Fibroblast of skin of left biceps (primary cell): ENCODE measurements around the gene BCL2L13.
"Not testable (repeated sequence)": the region's sequence is repeated elsewhere in the genome, so short reads cannot be mapped to it uniquely, and the experiment has no call there.

Experiments used
- DNase-seq, 2 experiments: peaks; one replicate each; pipeline ENCODE4 v3.0.0-alpha.2; 2013; ENCODE audit warnings: low read depth in 2 of 2

BCL2L13 gene

DNA sequence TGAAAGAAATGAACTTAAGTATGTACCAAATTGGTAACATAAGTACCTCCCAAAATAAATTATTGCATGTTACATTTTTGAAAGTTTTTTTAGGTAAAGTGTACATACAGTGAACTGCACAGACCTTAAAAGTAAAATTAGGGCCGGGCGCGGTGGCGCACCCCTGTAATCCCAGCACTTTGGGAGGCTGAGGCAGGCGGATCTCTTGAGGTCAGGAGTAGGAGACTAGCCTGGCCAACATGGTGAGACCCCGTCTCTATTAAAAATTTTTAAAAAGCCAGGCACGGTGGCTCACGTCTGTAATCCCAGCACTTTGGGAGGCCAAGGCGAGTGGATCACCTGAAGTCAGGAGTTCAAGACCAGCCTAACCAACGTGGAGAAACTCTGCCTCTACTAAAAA is 1.7 kb upstream of the BCL2L13 start:
- not testable (repeated sequence) for DNase-seq

DNA sequence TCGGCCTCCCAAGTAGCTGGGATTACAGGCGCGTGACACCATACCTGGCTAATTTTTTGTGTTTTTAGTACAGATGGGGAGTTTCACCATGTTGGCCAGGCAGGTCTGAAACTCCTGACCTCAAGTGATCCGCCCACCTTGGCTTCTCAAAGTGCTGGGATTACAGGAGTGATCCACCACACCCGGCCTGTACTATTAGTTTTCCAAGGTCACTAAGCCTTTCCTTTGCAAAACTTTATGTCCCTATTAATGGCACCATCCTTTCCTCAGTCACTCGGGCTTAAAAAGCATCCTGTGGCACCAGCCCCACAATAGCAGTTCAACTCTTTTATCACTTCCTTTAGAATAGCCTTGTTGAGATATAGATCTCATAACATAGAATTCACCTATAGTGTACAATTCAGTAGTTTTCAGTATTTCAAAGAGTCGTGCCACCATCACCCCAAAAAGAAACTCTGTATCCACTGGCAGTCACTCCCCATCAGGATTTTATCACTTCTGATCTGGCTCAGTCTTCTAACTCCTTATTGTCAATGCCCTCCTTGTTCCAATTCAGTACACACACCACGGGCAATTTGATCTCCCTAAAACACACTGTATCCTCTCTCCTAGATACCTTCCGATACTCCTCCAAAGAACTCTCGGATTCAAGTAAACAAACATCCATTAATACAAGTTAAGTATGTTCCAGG is 921 bp upstream of the BCL2L13 start:
- DNase-seq: no peak

DNA sequence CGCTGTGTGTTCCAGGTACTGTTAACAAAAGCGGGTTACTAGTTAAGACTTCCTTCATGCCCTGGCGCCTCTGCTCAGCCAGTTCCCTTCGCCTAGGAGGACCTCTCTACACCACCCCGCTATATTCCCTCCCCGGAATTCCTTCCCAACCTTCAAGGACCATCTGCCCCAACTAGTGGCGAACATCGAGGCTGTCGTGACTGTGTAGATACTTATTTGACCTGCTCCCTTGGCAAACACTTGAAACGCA is 450 bp upstream of the BCL2L13 start:
- no peak for DNase-seq

DNA sequence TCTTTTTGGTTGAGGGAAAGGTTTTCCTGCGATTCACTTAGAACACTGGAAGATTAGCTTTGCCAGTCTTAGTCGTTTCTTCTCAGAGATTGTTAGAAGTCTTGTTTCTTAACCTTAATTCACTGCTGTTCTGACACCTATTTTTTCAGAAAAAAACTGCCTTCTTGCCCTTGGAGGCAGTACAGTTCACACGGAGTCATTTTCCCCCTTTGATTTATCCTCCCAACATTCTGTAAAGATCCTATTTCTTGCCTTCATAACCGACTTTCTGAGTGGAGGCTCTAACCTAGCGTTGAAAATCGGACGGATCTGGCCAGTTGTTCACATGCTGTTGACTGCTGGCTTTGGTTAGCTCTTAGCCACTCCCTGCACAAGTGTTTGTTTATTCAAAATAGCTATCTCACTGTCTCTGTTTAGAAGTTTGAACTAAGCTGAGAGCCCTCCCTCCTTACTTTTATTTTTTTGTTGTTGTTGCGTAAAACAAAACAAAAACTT is 737 bp downstream of the BCL2L13 start:
- DNase-seq: no peak

DNA sequence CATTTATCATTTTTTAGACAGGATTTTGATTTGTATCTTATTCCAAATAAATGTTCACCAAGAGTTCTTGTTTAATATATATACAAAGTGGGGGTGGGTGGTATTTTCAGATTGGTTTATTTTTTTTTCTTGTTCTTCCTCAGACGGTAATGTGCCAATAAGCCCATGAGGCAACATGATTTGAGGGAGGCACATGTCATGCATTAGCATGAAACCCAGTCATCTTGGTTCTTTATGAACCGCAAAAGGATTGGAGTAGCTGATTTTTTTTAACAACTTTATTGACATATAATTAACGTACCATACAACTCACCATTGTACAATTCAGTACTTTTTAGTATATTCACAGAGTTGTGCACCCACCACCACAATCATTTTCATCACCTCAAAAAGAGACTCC is 2.7 kb downstream of the BCL2L13 start:
- no peak for DNase-seq

DNA sequence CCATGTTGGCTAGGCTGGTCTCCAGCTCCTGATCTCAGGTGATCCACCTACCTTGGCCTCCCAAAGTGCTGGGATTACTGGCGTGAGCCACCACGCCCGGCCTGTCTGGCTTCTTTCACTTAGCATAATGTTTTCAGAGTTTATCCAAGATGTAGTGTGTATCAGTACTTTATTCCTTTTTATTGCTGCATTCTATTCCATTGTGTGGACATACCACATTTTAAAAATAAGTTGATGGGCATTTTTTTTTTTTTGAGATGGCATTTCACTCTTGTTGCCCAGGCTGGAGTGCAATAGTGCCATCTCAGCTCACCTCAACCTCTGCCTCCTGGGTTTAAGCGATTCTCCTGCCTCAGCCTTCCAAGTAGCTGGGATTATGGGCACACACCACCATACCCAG is 3.8 kb downstream of the BCL2L13 start:
- DNase-seq: not testable (repeated sequence)

DNA sequence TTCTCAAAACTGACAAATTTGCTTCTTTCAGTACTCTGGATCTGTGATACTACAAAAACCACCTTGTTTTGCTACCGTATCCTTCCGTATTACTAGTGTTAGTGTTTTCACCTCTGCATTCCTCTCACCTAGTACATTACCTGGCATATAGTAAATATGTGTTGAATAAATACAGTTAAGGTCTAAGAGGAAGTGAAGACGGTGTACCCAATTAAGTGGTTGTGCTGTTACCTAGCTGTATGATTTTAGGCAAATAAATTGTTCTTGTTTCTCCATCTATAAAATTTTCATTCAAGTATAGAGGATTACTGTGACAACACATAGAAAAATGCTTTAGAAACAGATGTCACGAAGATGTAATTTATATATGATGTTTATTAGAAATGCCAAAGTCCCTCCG is 8.9 kb downstream of the BCL2L13 start:
- no peak for DNase-seq

DNA sequence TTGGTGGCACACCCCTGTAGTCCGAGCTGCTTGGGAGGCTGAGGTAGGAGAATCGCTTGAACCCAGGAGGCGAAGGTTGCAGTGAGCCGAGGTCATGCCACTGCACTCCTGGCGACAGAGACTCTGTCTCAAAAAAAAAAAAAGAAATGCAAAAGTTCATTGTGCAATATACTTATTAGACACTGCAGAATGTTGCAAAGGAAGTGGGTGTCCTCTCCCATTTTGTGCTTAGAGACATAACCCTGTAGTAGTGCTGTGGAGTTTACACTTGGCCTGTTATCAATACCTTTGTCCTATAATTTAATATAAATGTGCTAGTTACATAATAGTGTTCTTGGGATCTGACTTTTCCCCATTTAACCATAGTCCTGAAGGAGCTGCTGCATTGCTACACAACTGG is 9.4 kb downstream of the BCL2L13 start:
- DNase-seq: no peak

DNA sequence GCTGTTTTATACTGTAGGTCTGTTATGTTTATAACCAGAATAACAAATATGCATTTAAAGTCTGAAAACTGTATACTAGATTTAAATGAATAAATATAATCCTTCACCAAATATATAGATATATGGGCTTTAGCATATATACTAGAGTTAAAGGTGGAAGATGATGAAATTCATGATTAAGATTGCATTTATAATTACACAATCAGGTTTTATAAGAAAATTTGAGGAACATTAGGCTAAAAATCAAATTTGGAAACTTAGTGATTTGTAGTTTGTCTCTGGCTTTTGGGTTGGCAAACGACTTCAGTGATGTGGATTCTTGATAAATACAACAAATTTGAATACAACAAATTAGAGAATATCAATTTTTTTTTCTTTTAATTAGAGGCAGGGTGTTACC is 10.0 kb downstream of the BCL2L13 start:
- DNase-seq: no peak

DNA sequence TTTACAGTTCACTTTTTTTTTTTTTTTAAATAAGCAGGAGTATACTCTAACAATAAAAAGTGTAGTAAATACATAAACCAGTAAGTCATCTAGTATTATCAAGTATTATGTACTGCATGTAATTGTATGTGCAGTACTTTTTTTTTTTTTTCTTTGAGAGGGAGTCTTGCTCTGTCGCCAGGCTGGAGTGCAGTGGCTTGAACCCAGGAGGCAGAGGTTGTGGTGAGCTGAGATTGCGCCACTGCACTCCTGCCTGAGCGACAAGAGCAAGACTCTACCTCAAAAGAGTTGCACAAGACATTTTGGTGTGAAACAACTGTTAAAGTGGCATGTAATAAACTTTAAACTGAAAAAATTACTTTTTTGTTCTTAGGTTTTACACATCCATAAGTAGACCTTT is 16.7 kb downstream of the BCL2L13 start:
- no peak for DNase-seq

DNA sequence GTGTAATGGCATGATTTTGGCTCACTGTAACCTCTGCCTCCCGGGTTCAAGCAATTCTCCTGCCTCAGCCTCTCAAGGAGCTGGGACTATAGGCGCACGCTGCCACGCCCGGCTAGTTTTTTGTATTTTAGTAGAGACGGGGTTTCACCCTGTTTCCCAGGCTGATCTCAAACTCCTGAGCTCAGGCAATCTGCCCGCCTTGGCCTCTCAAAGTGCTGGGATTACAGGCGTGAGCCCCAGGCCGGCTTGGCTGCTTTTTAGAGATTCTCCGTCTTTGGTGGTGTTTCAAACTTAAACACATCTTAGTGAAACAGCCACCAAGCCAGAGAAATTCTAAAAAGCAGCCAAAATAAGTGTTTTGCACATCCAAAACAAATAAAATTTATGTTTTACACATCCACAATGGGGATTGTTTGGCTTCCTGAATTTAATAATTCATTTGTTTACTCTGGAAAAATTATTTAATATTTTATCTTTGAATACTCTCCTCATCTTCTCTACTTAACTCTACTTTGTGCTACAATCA is 18.4 kb downstream of the BCL2L13 start:
- DNase-seq: no peak

DNA sequence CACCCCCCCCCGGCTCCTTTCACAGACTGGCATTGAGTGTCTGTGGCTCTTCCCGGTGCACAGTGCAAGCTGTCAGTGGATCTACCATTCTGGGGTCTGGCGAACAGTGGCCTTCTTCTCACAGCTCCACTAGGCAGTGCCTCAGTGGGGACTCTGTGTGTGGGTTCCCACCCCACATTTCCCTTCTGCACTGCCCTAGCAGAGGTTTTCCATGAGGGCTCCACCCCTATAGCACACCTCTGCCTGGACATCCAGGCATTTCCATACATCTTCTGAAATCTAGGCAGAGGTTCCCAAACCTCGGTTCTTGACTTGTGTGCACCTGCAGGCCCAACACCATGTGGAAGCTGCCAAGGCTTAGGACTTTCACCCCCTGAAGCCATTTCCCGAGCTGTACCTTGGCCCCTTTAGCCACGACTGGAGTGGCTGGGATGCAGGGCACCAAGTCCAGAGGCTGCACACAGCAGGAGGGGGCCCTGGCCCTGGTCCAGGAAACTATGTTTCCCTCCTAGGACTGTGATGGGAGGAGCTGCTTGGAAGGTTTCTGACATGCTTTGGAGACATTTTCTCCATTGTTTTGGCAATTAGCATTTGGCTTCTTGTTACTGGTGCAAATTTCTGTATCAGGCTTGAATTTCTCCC is 26.0 kb downstream of the BCL2L13 start:
- DNase-seq: no peak

DNA sequence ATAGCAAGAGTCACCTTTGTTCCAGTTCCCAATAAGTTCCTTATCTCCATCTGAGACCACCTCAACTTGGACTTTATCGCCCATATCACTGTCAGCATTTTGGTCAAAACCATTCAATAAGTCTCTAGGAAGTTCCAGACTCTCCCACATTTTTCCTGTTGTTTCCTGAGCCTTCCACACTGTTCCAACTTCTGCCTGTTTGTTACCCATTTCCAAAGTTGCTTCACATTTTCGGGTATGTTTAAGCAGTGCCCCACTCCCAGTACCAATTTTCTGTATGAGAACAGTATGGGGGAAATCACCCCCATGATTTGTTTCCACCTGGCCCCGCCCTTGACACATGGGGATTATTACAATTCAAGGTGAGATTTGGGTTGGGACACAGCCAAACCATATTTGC is 26.7 kb downstream of the BCL2L13 start:
- no peak for DNase-seq

DNA sequence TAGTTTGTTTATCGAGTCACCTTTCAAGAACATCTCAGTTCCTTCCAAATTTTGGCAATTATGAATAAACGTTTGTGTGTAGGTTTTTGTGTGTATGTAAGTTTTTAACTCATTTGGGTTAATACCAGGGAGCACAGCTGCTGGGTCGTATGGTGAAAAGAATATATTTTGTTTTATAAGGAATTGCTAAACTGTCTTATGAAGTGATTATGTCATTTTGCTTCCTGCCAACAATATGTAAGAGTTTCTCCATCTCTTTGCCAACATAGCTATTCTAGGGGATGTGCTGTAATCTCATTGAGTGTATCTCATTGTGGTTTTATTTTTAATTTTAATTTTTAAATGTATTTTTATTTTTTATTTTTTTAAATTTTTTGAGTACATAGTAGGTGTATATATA is 27.3 kb downstream of the BCL2L13 start:
- no peak for DNase-seq

DNA sequence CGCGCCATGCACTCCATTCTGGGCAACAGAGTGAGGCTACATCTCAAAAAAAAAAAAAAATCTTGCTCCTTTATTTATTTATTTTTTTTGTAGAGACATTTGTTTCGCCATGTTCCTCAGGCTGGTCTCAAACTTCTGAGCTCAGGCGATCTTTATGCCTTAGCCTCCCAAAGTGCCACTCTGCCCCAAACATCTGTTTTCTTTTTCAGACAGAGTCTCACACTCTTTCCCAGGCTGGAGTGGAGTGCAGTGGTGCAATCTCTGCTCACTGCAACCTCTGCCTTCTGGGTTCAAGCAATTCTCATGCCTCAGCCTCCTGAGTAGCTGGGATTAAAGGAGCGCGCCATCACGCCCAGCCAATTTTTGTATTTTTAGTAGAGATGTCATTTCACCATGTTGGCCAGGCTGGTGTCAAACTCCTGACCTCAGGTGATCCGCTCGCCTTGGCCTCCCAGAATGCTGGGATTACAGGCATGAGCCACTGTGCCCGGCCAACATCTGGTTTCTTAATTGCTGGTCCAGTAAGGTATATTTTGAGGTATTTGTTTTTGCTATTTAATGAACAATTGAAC is 33.0 kb downstream of the BCL2L13 start:
- not testable (repeated sequence) for DNase-seq

DNA sequence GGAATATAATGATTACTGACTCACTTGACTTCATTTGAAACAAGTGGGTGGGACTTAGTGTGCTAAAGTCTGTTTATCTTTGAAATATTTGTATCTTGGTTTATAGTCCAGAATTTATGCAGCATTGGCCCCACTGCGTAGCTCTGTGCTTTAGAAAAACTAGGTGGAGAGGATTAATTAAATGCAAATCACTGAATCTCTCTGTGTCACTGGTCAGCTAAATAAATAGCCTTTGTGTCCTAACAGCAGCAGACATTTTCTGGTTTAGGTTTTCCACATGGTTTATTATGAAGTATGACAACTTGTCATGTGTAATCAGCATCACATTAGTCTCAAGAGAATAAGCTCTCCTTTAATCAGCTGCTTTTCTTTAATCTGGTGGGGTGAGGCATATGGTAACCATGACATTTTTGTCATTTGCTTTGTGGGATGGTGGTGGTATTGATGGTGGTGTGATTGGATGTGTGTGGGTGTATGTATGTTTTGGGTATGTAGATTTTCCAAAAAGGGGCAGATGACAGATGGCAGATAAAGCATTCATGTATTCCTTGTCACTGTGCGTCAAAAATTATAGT is 33.9 kb downstream of the BCL2L13 start:
- no peak for DNase-seq

DNA sequence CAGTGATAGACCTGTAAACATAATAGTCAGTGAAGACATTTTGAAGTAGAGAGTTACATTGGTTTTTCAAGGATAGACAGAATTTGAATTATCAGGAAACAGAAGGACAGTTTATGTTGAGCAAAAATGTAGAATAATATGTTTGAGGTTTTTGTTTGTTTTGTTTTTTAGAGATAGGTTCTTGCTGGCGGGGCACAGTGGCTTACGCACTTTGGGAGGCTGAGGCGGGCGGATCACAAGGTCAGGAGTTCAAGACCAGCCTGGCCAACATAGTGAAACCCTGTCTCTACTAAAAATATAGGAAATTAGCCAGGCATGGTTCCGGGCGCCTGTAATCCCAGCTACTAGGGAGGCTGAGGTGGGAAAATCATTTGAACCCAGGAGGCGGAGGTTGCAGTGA is 35.6 kb downstream of the BCL2L13 start:
- DNase-seq: no peak

DNA sequence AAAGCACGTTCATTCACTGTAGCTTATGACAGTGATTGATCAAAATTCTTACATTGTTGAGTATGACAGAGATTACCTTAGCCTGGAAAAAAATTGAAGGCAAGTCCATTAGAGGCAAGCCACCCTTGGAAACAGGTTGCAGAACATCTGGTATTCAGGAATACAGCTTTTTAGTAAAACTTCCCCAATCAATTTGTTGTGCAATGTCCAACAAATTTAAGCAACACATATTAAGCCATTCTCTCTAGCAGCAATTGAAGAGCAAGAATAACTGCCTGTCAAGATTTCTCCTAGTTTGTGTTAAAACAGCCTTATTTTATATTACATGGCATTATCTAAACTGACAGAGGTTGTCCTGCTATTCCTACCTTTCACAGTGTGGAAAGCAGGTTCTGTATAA is 37.0 kb downstream of the BCL2L13 start:
- no peak for DNase-seq

DNA sequence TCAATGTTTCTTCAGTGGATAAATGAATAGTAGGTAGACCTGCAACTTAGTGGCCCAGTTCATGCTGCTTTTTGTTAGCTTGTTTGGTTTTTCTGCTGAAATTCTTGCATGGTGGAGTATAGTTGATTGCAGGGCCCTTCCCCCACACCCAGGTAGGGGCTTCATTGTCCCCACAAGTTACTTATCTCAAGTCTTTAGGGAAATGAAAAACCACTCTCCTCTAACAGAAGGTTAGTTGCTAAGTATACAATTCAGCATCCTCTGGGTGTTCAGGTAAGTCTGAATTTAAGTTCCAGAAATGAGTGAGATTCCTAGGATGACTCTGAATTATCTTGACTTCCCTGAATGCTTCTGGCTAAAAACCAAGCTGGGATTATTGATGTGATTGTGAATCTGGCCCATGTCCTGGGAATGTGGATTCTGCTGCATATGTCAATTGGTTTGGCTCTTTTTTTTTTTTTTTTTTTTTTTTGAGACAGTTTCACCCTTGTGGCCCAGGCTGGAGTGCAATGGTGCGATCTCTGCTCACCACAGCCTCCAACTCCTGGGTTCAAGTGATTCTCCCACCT is 40.3 kb downstream of the BCL2L13 start:
- DNase-seq: no peak

DNA sequence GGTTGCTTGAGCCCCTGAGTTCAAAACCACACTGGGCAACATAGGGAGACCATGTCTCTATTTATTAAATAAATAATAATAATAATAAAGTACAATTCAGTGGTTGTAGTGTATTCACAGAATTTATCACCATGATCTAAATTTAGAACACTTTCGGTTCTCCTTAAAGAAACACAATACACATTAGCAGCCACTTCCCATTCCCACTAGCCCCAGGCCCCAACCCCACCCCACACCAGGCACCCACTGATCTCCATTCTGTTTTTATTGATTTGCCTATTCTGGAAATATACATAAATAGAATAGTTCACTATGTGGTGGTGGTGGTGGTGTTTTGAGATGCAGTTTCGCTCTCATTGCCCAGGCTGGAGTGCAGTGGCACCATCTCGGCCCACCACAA is 45.7 kb downstream of the BCL2L13 start:
- no peak for DNase-seq

DNA sequence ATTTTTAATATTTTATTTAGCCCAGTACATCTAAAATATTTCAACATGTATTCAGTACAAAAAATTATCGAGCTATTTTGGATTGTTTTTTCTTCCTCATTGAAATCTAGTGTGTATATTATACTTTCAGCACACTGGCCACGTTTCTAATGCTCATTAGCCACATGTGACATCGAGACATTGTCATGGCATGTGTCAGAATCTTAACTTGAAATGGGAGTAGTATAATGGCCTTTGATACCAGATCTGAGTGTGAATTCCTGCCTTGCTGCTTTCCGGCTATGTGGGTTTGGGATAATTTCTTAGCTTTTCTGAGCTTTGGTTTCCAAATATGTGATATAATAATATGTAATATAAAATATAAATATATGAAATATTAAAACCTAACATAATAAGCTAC is 54.3 kb downstream of the BCL2L13 start:
- DNase-seq: no peak

DNA sequence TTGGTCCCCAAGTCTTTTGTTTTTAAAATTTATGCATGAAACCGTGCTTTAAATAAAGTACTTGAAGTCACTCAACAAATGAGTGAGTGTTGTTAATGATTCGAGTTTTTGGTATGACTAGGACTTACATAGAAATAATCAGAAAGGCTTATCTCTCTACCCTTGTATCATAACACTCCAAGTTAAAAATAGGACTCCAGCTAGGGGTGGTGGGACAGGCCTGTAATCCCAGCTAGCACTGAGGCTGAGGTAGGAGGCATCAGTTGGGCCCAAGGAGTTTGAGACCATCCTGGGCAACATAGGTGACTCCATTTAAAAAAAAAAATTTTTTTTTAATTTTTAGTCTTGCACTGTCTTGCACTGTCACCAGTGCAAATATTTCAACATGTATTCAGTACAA is 55.6 kb downstream of the BCL2L13 start:
- DNase-seq: no peak

DNA sequence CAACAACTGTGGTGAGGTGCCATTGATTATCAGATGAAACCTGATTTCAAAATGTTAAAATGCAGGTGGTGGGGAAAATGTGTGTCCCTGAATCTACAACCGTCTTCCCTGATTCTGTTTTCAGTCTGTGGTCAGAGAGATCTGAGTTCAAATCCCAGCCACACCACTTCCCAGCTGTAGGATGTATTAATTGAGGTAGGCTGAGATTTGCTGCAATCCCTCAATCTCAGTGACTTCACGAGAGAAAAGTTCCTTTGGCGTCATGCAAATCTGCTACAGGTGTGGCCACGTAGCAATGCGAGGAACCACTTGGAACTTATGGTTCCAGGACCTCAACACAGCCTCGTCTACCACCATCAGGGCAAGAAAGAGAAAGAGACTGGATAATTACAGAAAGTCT is 56.2 kb downstream of the BCL2L13 start:
- no peak for DNase-seq
